HepG2 (cell line): ENCODE data around the gene GSTM2. TPM values are rescaled to one million over a fixed set of nuclear protein-coding genes. Genes with fewer than 3 reads are reported as not detected.

Experiments
- ATF4 ChIP-seq, 2 experiments: fragments of 450-650 bp in 1 of 2; sonication (generic) in 1 of 2; formaldehyde crosslinking; IDR thresholded peaks; 2 replicates each; pipeline versions ENCODE4 v1.5.0 to v1.8.0; 2020 to 2022; ENCODE audit warnings: mild to moderate bottlenecking in 1 of 2, missing genetic modification reagents in 1 of 2
- BATF2 ChIP-seq: sonication (generic); formaldehyde crosslinking; IDR thresholded peaks from 2 replicates; pipeline ENCODE4 v1.8.0; 2022; ENCODE audit warnings: mild to moderate bottlenecking, missing genetic modification reagents, moderate library complexity
- BHLHE40 ChIP-seq: IDR thresholded peaks from 2 replicates; pipeline ENCODE4 v1.6.1; 2011; ENCODE audit warnings: low read length, improper control_type of control experiment
- BORCS8-MEF2B ChIP-seq: sonication (generic); formaldehyde crosslinking; IDR thresholded peaks from 2 replicates; pipeline ENCODE4 v1.8.0; 2022; ENCODE audit warnings: mild to moderate bottlenecking, missing genetic modification reagents
- CSRNP1 ChIP-seq: sonication (generic); formaldehyde crosslinking; IDR thresholded peaks from 2 replicates; pipeline ENCODE4 v1.8.1; 2023; ENCODE audit warnings: mild to moderate bottlenecking, missing genetic modification reagents
- CSRNP2 ChIP-seq: sonication (generic); formaldehyde crosslinking; conservative IDR thresholded peaks from 2 replicates; pipeline ENCODE4 v1.8.0; 2022; ENCODE audit warnings: low read depth, missing genetic modification reagents
- FOXM1 ChIP-seq: sonication (generic); formaldehyde crosslinking; IDR thresholded peaks from 2 replicates; pipeline ENCODE4 v1.5.0; 2020; ENCODE audit warnings: missing genetic modification reagents
- HCFC1 ChIP-seq: fragments of 150-350 bp; IDR thresholded peaks from 2 replicates; pipeline ENCODE4 v1.6.1; 2014; ENCODE audit warnings: low read depth, low read length
- HOXA7 ChIP-seq: sonication (generic); formaldehyde crosslinking; IDR thresholded peaks from 2 replicates; pipeline ENCODE4 v1.8.1; 2022; ENCODE audit warnings: mild to moderate bottlenecking, missing genetic modification reagents, moderate library complexity
- MXI1 ChIP-seq: IDR thresholded peaks from 3 replicates; pipeline ENCODE4 v1.6.1; 2012; ENCODE audit warnings: low read depth, low read length, inconsistent platforms, borderline replicate concordance
- RERE ChIP-seq: IDR thresholded peaks from 2 replicates; pipeline ENCODE4 v1.6.1; 2016; ENCODE audit warnings: low read depth, missing genetic modification reagents, missing compliant biosample characterization
- ZNF44 ChIP-seq: sonication (generic); formaldehyde crosslinking; IDR thresholded peaks from 2 replicates; pipeline ENCODE4 v1.5.1; 2020; ENCODE audit warnings: mild to moderate bottlenecking, missing genetic modification reagents
- ZNF513 ChIP-seq: sonication (generic); formaldehyde crosslinking; conservative IDR thresholded peaks from 2 replicates; pipeline ENCODE4 v1.5.0; 2020; ENCODE audit warnings: missing genetic modification reagents
- ZNF562 ChIP-seq: sonication (generic); formaldehyde crosslinking; IDR thresholded peaks from 2 replicates; pipeline ENCODE4 v1.8.0; 2022; ENCODE audit warnings: missing genetic modification reagents, borderline replicate concordance
- ZNF709 ChIP-seq: sonication (generic); formaldehyde crosslinking; IDR thresholded peaks from 2 replicates; pipeline ENCODE4 v1.5.0; 2020; ENCODE audit warnings: mild to moderate bottlenecking, missing genetic modification reagents
- ZNF724P ChIP-seq: sonication (generic); formaldehyde crosslinking; IDR thresholded peaks from 2 replicates; pipeline ENCODE4 v1.8.0; 2022; ENCODE audit warnings: missing genetic modification reagents, borderline replicate concordance
- polyA plus RNA-seq, 8 experiments: library from polyadenylated mRNA; depleted of rRNA in 3 of 8; stranded (reverse) in 7 of 8; unstranded in 1 of 8; fragments of >200 nt; fragmentation: Illumina TruSeq in 4 of 8; extraction: Trizol in 4 of 8; gene quantifications; 2 replicates each; pipeline versions ENCODE4 v1.2.1 to v1.2.3, GENCODE V29; 2011 to 2016; ENCODE audit warnings: low read depth in 4 of 8, missing spikeins in 1 of 8, mixed read lengths in 1 of 8; ENCODE audit not compliant: insufficient read depth in 1 of 8
- total RNA-seq, 5 experiments: library from RNA; depleted of rRNA; stranded (reverse); fragments of >200 nt; fragmentation: Illumina TruSeq; extraction: Trizol; gene quantifications; 2 replicates each; pipeline ENCODE4 v1.2.3, GENCODE V29; 2016; ENCODE audit warnings: low read depth in 1 of 5

GSTM2 gene
- total and polyA plus RNA-seq, 2 of the 13 experiments (the other 11 are each of a cell fraction or from before 2014, with no cell fraction given): 7.0 to 15.0 TPM

GRCh38 chr1:109655615-109656519 is 12.0 kb upstream of the GSTM2 start, which contains the start of gene GSTM4 (continued):
- TF ChIP-seq HOXA7 (CRISPR knock-in tag) (no peak), ZNF562 (CRISPR knock-in tag) (no peak), HCFC1 (no peak), BHLHE40 (no peak), ZNF44 (no peak; the same call in 1 of the 2 replicates), BORCS8-MEF2B (CRISPR knock-in tag) (peak; percentile 69; the same call in 1 of the 2 replicates), ZNF724P (CRISPR knock-in tag) (no peak), CSRNP1 (CRISPR knock-in tag) (peak; percentile 73; the same call in 1 of the 2 replicates), BATF2 (0 out of 2 replicates have a peak, but pooled peaks have one; percentile 30), RERE (CRISPR knock-in tag) (no peak), ATF4 (CRISPR knock-in tag; IDR thresholded peaks at IDR 0.05) (0 out of 4 replicates have a peak, but pooled peaks of 1 of the 2 experiments have one; percentile 7), FOXM1 (CRISPR knock-in tag) (no peak), ZNF709 (CRISPR knock-in tag) (0 out of 2 replicates have a peak, but pooled peaks have one; percentile 7), ZNF513 (no peak), CSRNP2 (no peak), MXI1 (no peak)
